Left renal cortex interstitium (tissue), 4 donors: ENCODE data around the gene BEND3. TPM values are rescaled to one million over a fixed set of nuclear protein-coding genes. Genes with fewer than 3 reads are reported as not detected.
"Not testable (repeated sequence)": the region's sequence is repeated elsewhere in the genome, so short reads cannot be mapped to it uniquely, and the experiment has no call there.

Source experiments
- DNase-seq, 4 donors: peaks; one replicate each; pipeline ENCODE4 v3.0.0-alpha.2; 2013; ENCODE audit warnings: low read depth in 4 of 4, low spot score in 2 of 4, missing footprints in 1 of 4
- polyA plus RNA-seq, 4 donors: library from polyadenylated mRNA; unstranded; fragments of 120-200 nt; gene quantifications; one replicate each; pipeline ENCODE4 v1.2.1, GENCODE V29; 2013; ENCODE audit not compliant: insufficient read length in 4 of 4

The BEND3 gene
- polyA plus RNA-seq = 10 to 100 TPM in 1 of 4 donors, 1 to 10 TPM in 3; 8.2 to 11.1 (median 9.5) TPM

GRCh38 chr6:107114926-107115694, at the start of gene BEND3:
Gene BEND3, minus strand, starts transcription at chr6:107115515. Its CDS starts 16,230 bp downstream, at chr6:107099285.
- DNase-seq = no peak

GRCh38 chr6:107164299-107164698, 49.0 kb upstream of the BEND3 start:
- not testable (repeated sequence) for DNase-seq

- no peak for DNase-seq
Observed at GRCh38 chr6:107161521-107161920, 46.2 kb upstream of the BEND3 start.

GRCh38 chr6:107156617-107157016, 41.3 kb upstream of the BEND3 start:
- no peak for DNase-seq

- DNase-seq = no peak
Observed at GRCh38 chr6:107154801-107155160, 39.5 kb upstream of the BEND3 start.

GRCh38 chr6:107154131-107154800, 39.0 kb upstream of the BEND3 start:
- DNase-seq = peak in 1 of 4 donors; percentile 44

GRCh38 chr6:107152638-107153430, 37.5 kb upstream of the BEND3 start:
- DNase-seq = no peak

GRCh38 chr6:107144666-107145065, 29.4 kb upstream of the BEND3 start:
- no peak for DNase-seq

GRCh38 chr6:107144014-107144413, 28.7 kb upstream of the BEND3 start:
- no peak for DNase-seq

GRCh38 chr6:107140581-107140980, 25.3 kb upstream of the BEND3 start:
- no peak for DNase-seq

GRCh38 chr6:107136324-107136723, 21.0 kb upstream of the BEND3 start:
- DNase-seq = not testable (repeated sequence)

- DNase-seq = not testable (repeated sequence)
Observed at GRCh38 chr6:107135048-107135680, 19.8 kb upstream of the BEND3 start.

GRCh38 chr6:107132330-107132954, 17.1 kb upstream of the BEND3 start:
- no peak for DNase-seq

- no peak for DNase-seq
Observed at GRCh38 chr6:107129370-107129925, 14.1 kb upstream of the BEND3 start.

- DNase-seq = no peak
Observed at GRCh38 chr6:107128577-107128976, 13.3 kb upstream of the BEND3 start.

- DNase-seq = no peak
Observed at GRCh38 chr6:107128175-107128574, 12.9 kb upstream of the BEND3 start.

GRCh38 chr6:107125771-107126170, 10.5 kb upstream of the BEND3 start:
- no peak for DNase-seq

- DNase-seq = no peak
Observed at GRCh38 chr6:107124934-107125348, 9.6 kb upstream of the BEND3 start.

GRCh38 chr6:107123501-107123900, 8.2 kb upstream of the BEND3 start:
- DNase-seq = no peak

- DNase-seq = no peak
Observed at GRCh38 chr6:107122748-107123147, 7.4 kb upstream of the BEND3 start.
